Measurements from ENCODE around the gene CFAP100. TPM values are rescaled to one million over a fixed set of nuclear protein-coding genes. Genes with fewer than 3 reads are reported as not detected.

CFAP100 gene
- total RNA-seq, 4 donors from 2014 or later, result 6.1 TPM; not detected in 3

- no peak overlapping the region for H3K27ac ChIP-seq
Measured at GRCh38 chr3:126432361-126433104, 37.8 kb downstream of the CFAP100 start.

GRCh38 chr3:126433105-126433430 is 38.4 kb downstream of the CFAP100 start:
- H3K27ac ChIP-seq, result no peak overlapping the region
- H3K36me3 ChIP-seq, result peaks cover 0 to 65% (median 0%) of the 10 kb centered on the region in 3 donors
- no peak for DNase-seq (ENCODE audit: low spot score in 2 of 2)
- H3K9me3 ChIP-seq, result peaks cover 0 to 26% (median 0%) of the 10 kb centered on the region in 4 donors
- no peak overlapping the region for H3K4me3 ChIP-seq
- no peak for TF ChIP-seq POLR2A (IDR thresholded peaks at IDR 0.05)
- TF ChIP-seq EP300 (IDR thresholded peaks at IDR 0.05), result no peak
- TF ChIP-seq CTCF (IDR thresholded peaks at IDR 0.05), result no peak
- WGBS, 2 donors, result 93 to 96% methylated on average over 6 of the region's 6 CpGs
- no peaks in the 10 kb centered on the region for H3K4me1 ChIP-seq
- no peaks in the 10 kb centered on the region for H3K27me3 ChIP-seq

More at GRCh38 chr3:126432361-126433104, 37.8 kb downstream of the CFAP100 start:
- 80 to 82% methylated on average over 4 of the region's 4 CpGs for WGBS, 2 donors
- DNase-seq (ENCODE audit: low spot score in 2 of 2), result no peak
- peaks cover 0 to 63% (median 0%) of the 10 kb centered on the region in 3 donors for H3K36me3 ChIP-seq
- peaks cover 0 to 32% (median 0%) of the 10 kb centered on the region in 4 donors for H3K9me3 ChIP-seq
- TF ChIP-seq CTCF (IDR thresholded peaks at IDR 0.05), result no peak
- TF ChIP-seq EP300 (IDR thresholded peaks at IDR 0.05), result no peak
- TF ChIP-seq POLR2A (IDR thresholded peaks at IDR 0.05), result no peak
- no peaks in the 10 kb centered on the region for H3K27me3 ChIP-seq
- no peaks in the 10 kb centered on the region for H3K4me1 ChIP-seq
- H3K4me3 ChIP-seq, result no peak overlapping the region

GRCh38 chr3:126433496-126434263 is 39.0 kb downstream of the CFAP100 start:
- H3K9me3 ChIP-seq, result peaks cover 0 to 21% (median 0%) of the 10 kb centered on the region in 4 donors
- WGBS, 2 donors, result 83 to 85% methylated on average over 10 to 13 of the region's 13 CpGs
- H3K4me3 ChIP-seq, result no peak overlapping the region
- TF ChIP-seq EP300 (IDR thresholded peaks at IDR 0.05), result no peak
- no peak for TF ChIP-seq POLR2A (IDR thresholded peaks at IDR 0.05)
- no peak for TF ChIP-seq CTCF (IDR thresholded peaks at IDR 0.05)
- peaks cover 0 to 71% (median 0%) of the 10 kb centered on the region in 3 donors for H3K36me3 ChIP-seq
- no peaks in the 10 kb centered on the region for H3K27me3 ChIP-seq
- no peak for DNase-seq (ENCODE audit: low spot score in 2 of 2)
- H3K4me1 ChIP-seq, result no peaks in the 10 kb centered on the region
- no peak overlapping the region for H3K27ac ChIP-seq

GRCh38 chr3:126434264-126434590 is 39.5 kb downstream of the CFAP100 start:
- DNase-seq (ENCODE audit: low spot score in 2 of 2), result no peak
- Histone ChIP-seq H3K27ac (no peak overlapping the region), H3K4me3 (no peak overlapping the region), H3K9me3 (peaks cover 0 to 16% (median 0%) of the 10 kb centered on the region in 4 donors), H3K4me1 (no peaks in the 10 kb centered on the region), H3K27me3 (no peaks in the 10 kb centered on the region), H3K36me3 (peaks cover 0 to 76% (median 0%) of the 10 kb centered on the region in 3 donors)
- TF ChIP-seq EP300 (IDR thresholded peaks at IDR 0.05) (no peak), POLR2A (IDR thresholded peaks at IDR 0.05) (no peak), CTCF (IDR thresholded peaks at IDR 0.05) (no peak)
- 83 to 91% methylated on average over 6 of the region's 6 CpGs for WGBS, 2 donors

- H3K36me3 ChIP-seq, result peaks cover 0 to 84% (median 0%) of the 10 kb centered on the region in 3 donors
- peaks cover 0 to 12% (median 0%) of the 10 kb centered on the region in 4 donors for H3K9me3 ChIP-seq
- no peaks in the 10 kb centered on the region for H3K27me3 ChIP-seq
- H3K4me1 ChIP-seq, result no peaks in the 10 kb centered on the region
- no peak overlapping the region for H3K27ac ChIP-seq
- H3K4me3 ChIP-seq, result no peak overlapping the region
- WGBS, 2 donors, result 86 to 92% methylated on average over 5 to 7 of the region's 8 CpGs
- TF ChIP-seq EP300 (IDR thresholded peaks at IDR 0.05) (no peak), POLR2A (IDR thresholded peaks at IDR 0.05) (no peak), CTCF (IDR thresholded peaks at IDR 0.05) (no peak)
- DNase-seq (ENCODE audit: low spot score in 2 of 2), result no peak
Measured at GRCh38 chr3:126434931-126435411, 40.3 kb downstream of the CFAP100 start.

All from tibial nerve (tissue), 4 donors.